Liver (tissue), 9 donors: ENCODE results near the gene COPS7A. TPM values are rescaled to one million over a fixed set of nuclear protein-coding genes. Genes with fewer than 3 reads are reported as not detected.

Experiments
- DNase-seq: peaks from one replicate; pipeline ENCODE4 v3.0.0-alpha.2; 2017; ENCODE audit warnings: low spot score
- H3K27ac ChIP-seq, 2 donors: one replicate each; pipeline ENCODE4 v1.7.0; 2013; ENCODE audit warnings: inconsistent platforms in 2 of 2, low read length in 2 of 2, control low read depth in 1 of 2, low read depth in 1 of 2, mild to moderate bottlenecking in 1 of 2
- H3K27me3 ChIP-seq, 4 donors: one replicate each; pipeline versions ENCODE4 v1.6.1 to v1.7.0; 2013; ENCODE audit warnings: low read length in 3 of 4, inconsistent platforms in 1 of 4, mild to moderate bottlenecking in 1 of 4, moderate library complexity in 1 of 4; ENCODE audit not compliant: control insufficient read depth in 4 of 4, insufficient read depth in 4 of 4
- H3K36me3 ChIP-seq, 4 donors: one replicate each; pipeline versions ENCODE4 v1.6.1 to v1.7.0; 2013; ENCODE audit warnings: low read length in 3 of 4, mild to moderate bottlenecking in 3 of 4, low read depth in 1 of 4, moderate library complexity in 1 of 4; ENCODE audit not compliant: control insufficient read depth in 4 of 4, insufficient read depth in 3 of 4
- H3K4me1 ChIP-seq, 4 donors: one replicate each; pipeline versions ENCODE4 v1.6.1 to v1.7.0; 2013; ENCODE audit warnings: low read length in 3 of 4, mild to moderate bottlenecking in 3 of 4, moderate library complexity in 1 of 4; ENCODE audit not compliant: control insufficient read depth in 4 of 4, insufficient read depth in 4 of 4
- H3K4me3 ChIP-seq, 3 donors: one replicate each; pipeline versions ENCODE4 v1.6.1 to v1.7.0; 2013; ENCODE audit warnings: low read length in 3 of 3, control low read depth in 1 of 3, low read depth in 1 of 3, mild to moderate bottlenecking in 1 of 3
- H3K9ac ChIP-seq, 2 donors: one replicate each; pipeline ENCODE4 v1.7.0; 2013; ENCODE audit warnings: low read length in 2 of 2, mild to moderate bottlenecking in 2 of 2, moderate library complexity in 2 of 2, control low read depth in 1 of 2, low read depth in 1 of 2
- H3K9me3 ChIP-seq, 4 donors: one replicate each; pipeline versions ENCODE4 v1.6.1 to v1.7.0; 2013; ENCODE audit warnings: low read length in 3 of 4; ENCODE audit not compliant: control insufficient read depth in 4 of 4
- ATF3 ChIP-seq: IDR thresholded peaks from 2 replicates; pipeline ENCODE4 v1.6.1; 2016; ENCODE audit warnings: antibody characterized with exemption
- CTCF ChIP-seq: fragments of 150-350 bp; IDR thresholded peaks from 2 replicates; pipeline ENCODE4 v1.5.1; 2017; ENCODE audit warnings: improper control_type of control experiment, low read depth, low read length; ENCODE audit not compliant: missing input control
- EGR1 ChIP-seq, 2 donors: IDR thresholded peaks; 2 replicates each; pipeline ENCODE4 v1.6.1; 2016 to 2018; ENCODE audit warnings: antibody characterized with exemption in 2 of 2, low read depth in 2 of 2
- FOXA1 ChIP-seq: IDR thresholded peaks from 2 replicates; pipeline ENCODE4 v1.6.1; 2016; ENCODE audit warnings: antibody characterized with exemption
- FOXA2 ChIP-seq: IDR thresholded peaks from 2 replicates; pipeline ENCODE4 v1.6.1; 2016; ENCODE audit warnings: antibody characterized with exemption
- GABPA ChIP-seq, 2 donors: IDR thresholded peaks in 1 of 2; conservative IDR thresholded peaks in 1 of 2; 2 replicates each; pipeline ENCODE4 v1.6.1; 2016; ENCODE audit warnings: antibody characterized with exemption in 2 of 2, mild to moderate bottlenecking in 1 of 2, moderate library complexity in 1 of 2
- HNF4A ChIP-seq, 2 donors: conservative IDR thresholded peaks; 2 replicates each; pipeline ENCODE4 v1.6.1; 2016; ENCODE audit warnings: antibody characterized with exemption in 2 of 2, mild to moderate bottlenecking in 2 of 2
- HNF4G ChIP-seq: IDR thresholded peaks from 2 replicates; pipeline ENCODE4 v1.6.1; 2016; ENCODE audit warnings: antibody characterized with exemption
- JUND ChIP-seq, 2 donors: IDR thresholded peaks; 2 replicates each; pipeline ENCODE4 v1.6.1; 2016; ENCODE audit warnings: antibody characterized with exemption in 2 of 2
- MAX ChIP-seq: IDR thresholded peaks from 2 replicates; pipeline ENCODE4 v1.6.1; 2016; ENCODE audit warnings: antibody characterized with exemption
- NR2F2 ChIP-seq: IDR thresholded peaks from 2 replicates; pipeline ENCODE4 v1.6.1; 2016; ENCODE audit warnings: antibody characterized with exemption
- RAD21 ChIP-seq, 2 donors: IDR thresholded peaks; 2 replicates each; pipeline ENCODE4 v1.6.1; 2016; ENCODE audit warnings: antibody characterized with exemption in 2 of 2, mild to moderate bottlenecking in 2 of 2
- REST ChIP-seq: IDR thresholded peaks from 2 replicates; pipeline ENCODE4 v1.6.1; 2016; ENCODE audit warnings: antibody characterized with exemption, mild to moderate bottlenecking
- RXRA ChIP-seq, 2 donors: IDR thresholded peaks; 2 replicates each; pipeline ENCODE4 v1.6.1; 2017 to 2018; ENCODE audit warnings: antibody characterized with exemption in 2 of 2, mild to moderate bottlenecking in 1 of 2
- SP1 ChIP-seq: IDR thresholded peaks from 2 replicates; pipeline ENCODE4 v1.6.1; 2018; ENCODE audit warnings: antibody characterized with exemption, mild to moderate bottlenecking
- TAF1 ChIP-seq: conservative IDR thresholded peaks from 2 replicates; pipeline ENCODE4 v1.6.1; 2016; ENCODE audit warnings: antibody characterized with exemption, mild to moderate bottlenecking
- YY1 ChIP-seq: IDR thresholded peaks from 2 replicates; pipeline ENCODE4 v1.6.1; 2016; ENCODE audit warnings: antibody characterized with exemption, mild to moderate bottlenecking
- ZBTB33 ChIP-seq: IDR thresholded peaks from 2 replicates; pipeline ENCODE4 v1.6.1; 2016; ENCODE audit warnings: antibody characterized with exemption
- WGBS: extraction: QIAGEN DNeasy Blood & Tissue Kit; methylation state at CpG from one replicate; pipeline ENCODE4 v1.1.7; 2013; 5-methylcytosine and 5-hydroxymethylcytosine counted together
- polyA plus RNA-seq, 2 donors: library from polyadenylated mRNA; stranded (reverse) in 1 of 2; unstranded in 1 of 2; fragments of 200-250 nt in 1 of 2; fragments of >200 nt in 1 of 2; fragmentation: Nextera tagmentation in 1 of 2; extraction: Ambion mirVana in 1 of 2; gene quantifications; one replicate each; pipeline versions ENCODE4 v1.2.1 to v1.2.3, GENCODE V29; 2013 to 2015
- total RNA-seq, 2 donors: library from RNA; depleted of rRNA; stranded (reverse); fragments of >200 nt; gene quantifications; one replicate each; pipeline ENCODE4 v1.2.3, GENCODE V29; 2014
- donor health status: healthy.
- donor health status: healthy.
- donor health status: healthy.
- donor health status: healthy.
- donor health status: healthy.

Gene COPS7A
- total and polyA plus RNA-seq, 4 donors: 26.0 to 37.7 (median 32.4) TPM

- TF ChIP-seq ZBTB33: no peak
- TF ChIP-seq SP1: no peak
- TF ChIP-seq FOXA1: no peak
Measured at GRCh38 chr12:6774499-6775062, 50.7 kb downstream of the COPS7A start (continued).

GRCh38 chr12:6775185-6776174, 51.6 kb downstream of the COPS7A start:
- H3K27me3 ChIP-seq: no peaks in the 10 kb centered on the region
- 46% methylated on average over 16 of the region's 16 CpGs for WGBS
- peaks cover 0 to 4% (median 0%) of the 10 kb centered on the region in 4 donors for H3K36me3 ChIP-seq
- DNase-seq: no peak
- H3K4me3 ChIP-seq: no peak overlapping the region
- TF ChIP-seq MAX (no peak), YY1 (peak; percentile 81), ATF3 (no peak), CTCF (no peak), ZBTB33 (peak; percentile 63), TAF1 (no peak), GABPA (IDR thresholded peaks at IDR 0.05 in 1 of 2, conservative IDR thresholded peaks at IDR 0.05 in 1 of 2) (peak in 1 of 2 donors; percentile 54), RAD21 (IDR thresholded peaks at IDR 0.05) (peak; percentile 29 to 48), SP1 (peak; percentile 39), FOXA2 (peak; percentile 57), NR2F2 (no peak), FOXA1 (peak; percentile 59), REST (no peak), EGR1 (IDR thresholded peaks at IDR 0.05; ENCODE audit: low read depth in 2 of 2) (peak in 1 of 2 donors; percentile 34), RXRA (IDR thresholded peaks at IDR 0.05) (peak; percentile 45 to 81), HNF4A (conservative IDR thresholded peaks at IDR 0.05) (peak; percentile 63 to 86), JUND (IDR thresholded peaks at IDR 0.05) (peak in 1 of 2 donors; percentile 46), HNF4G (no peak)
- peaks cover 10 to 87% (median 64%) of the 10 kb centered on the region in 4 donors for H3K4me1 ChIP-seq
- H3K9me3 ChIP-seq: no peaks in the 10 kb centered on the region
- H3K27ac ChIP-seq: peak overlapping the region; percentile 18 to 58
- no peak overlapping the region for H3K9ac ChIP-seq
